Measurements from ENCODE around the gene MPST.

DNA sequence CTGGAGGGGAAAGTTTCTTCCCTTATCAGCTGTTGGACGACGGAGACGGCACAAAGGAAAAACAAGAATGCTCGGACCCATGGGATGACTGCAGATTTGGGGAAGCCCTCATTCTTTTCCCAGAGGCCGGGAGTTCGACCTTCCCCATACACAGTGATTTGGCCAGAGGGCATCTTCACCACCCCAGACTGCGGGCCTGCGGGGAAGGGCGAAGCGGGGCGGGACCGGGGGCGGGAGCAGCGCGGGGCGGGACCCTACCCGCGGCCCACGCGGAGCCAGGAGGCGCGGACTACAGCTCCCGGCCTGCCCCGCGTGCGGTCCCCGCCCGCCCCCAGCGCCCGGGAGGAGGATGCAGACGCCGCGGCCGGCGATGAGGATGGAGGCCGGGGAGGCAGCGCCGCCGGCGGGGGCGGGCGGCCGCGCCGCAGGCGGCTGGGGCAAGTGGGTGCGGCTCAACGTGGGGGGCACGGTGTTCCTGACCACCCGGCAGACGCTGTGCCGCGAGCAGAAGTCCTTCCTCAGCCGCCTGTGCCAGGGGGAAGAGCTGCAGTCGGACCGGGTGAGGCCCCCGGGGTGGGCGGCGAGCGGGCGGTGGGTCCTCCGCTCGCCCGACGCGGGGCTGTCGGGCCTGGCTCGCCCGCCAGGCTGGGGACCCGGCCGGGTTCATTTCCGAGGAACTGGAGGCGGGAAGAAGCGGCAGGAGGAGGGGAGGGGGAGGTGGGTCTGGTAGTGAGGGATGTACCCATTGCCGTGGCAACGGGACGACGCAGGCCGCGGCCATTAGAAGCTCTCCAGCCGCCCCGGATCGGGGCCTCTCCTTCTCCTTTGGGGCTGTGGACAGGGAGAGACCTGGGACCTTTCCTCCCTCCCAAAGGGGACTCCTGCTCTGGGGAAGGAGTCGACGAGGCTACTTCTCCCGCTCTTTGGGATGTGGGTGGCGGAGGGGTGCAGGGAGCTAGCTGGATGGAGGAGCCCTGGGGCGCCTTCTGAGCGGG is 32.1 kb downstream of the MPST start, which contains the start of gene KCTD17:
- TF ChIP-seq, protein P1, sequence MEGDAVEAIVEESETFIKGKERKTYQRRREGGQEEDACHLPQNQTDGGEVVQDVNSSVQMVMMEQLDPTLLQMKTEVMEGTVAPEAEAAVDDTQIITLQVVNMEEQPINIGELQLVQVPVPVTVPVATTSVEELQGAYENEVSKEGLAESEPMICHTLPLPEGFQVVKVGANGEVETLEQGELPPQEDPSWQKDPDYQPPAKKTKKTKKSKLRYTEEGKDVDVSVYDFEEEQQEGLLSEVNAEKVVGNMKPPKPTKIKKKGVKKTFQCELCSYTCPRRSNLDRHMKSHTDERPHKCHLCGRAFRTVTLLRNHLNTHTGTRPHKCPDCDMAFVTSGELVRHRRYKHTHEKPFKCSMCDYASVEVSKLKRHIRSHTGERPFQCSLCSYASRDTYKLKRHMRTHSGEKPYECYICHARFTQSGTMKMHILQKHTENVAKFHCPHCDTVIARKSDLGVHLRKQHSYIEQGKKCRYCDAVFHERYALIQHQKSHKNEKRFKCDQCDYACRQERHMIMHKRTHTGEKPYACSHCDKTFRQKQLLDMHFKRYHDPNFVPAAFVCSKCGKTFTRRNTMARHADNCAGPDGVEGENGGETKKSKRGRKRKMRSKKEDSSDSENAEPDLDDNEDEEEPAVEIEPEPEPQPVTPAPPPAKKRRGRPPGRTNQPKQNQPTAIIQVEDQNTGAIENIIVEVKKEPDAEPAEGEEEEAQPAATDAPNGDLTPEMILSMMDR (IDR thresholded peaks at IDR 0.05), result no peak
- no peak for TF ChIP-seq EP300 (IDR thresholded peaks at IDR 0.05)
- peak; percentile 56 for TF ChIP-seq POLR2A (IDR thresholded peaks at IDR 0.05)
